Esophagus squamous epithelium (tissue), 5 donors: ENCODE data around the gene BCAR3. TPM values are rescaled to one million over a fixed set of nuclear protein-coding genes. Genes with fewer than 3 reads are reported as not detected.

Source experiments
- DNase-seq: peaks from one replicate; lab custom pipeline; 2025; lab: John Stamatoyannopoulos, UW
- H3K27ac ChIP-seq, 4 donors: fragments of 200-600 bp; sonication (generic); one replicate each; pipeline ENCODE4 v1.5.1; 2016 to 2019; ENCODE audit warnings: mild to moderate bottlenecking in 1 of 4
- H3K27me3 ChIP-seq, 4 donors: fragments of 200-600 bp; sonication (generic); 1 replicate in 3 of 4; 2 replicates in 1 of 4; pipeline versions ENCODE4 v1.5.1 to v1.6.0; 2017 to 2021; ENCODE audit warnings: antibody characterized with exemption in 1 of 4
- H3K36me3 ChIP-seq, 3 donors: fragments of 200-600 bp; sonication (generic); one replicate each; pipeline ENCODE4 v1.5.1; 2016 to 2019
- H3K4me1 ChIP-seq, 3 donors: fragments of 200-600 bp; sonication (generic); one replicate each; pipeline ENCODE4 v1.5.1; 2017 to 2019
- H3K4me3 ChIP-seq, 4 donors: fragments of 200-600 bp; sonication (generic); 1 replicate in 3 of 4; 2 replicates in 1 of 4; pipeline ENCODE4 v1.5.1; 2016 to 2019; ENCODE audit warnings: mild to moderate bottlenecking in 2 of 4, moderate library complexity in 1 of 4
- H3K9me3 ChIP-seq, 3 donors: fragments of 200-600 bp; sonication (generic); one replicate each; pipeline ENCODE4 v1.5.1; 2016 to 2019
- POLR2A ChIP-seq, 4 donors: fragments of 450-650 bp; IDR thresholded peaks; one replicate each; pipeline ENCODE4 v1.6.1; 2017; ENCODE audit warnings: antibody characterized with exemption in 4 of 4, mild to moderate bottlenecking in 4 of 4, moderate library complexity in 3 of 4
- WGBS, 2 donors: methylation state at CpG; one replicate each; pipeline ENCODE4 v1.1.5; 2018; 5-methylcytosine and 5-hydroxymethylcytosine counted together
- intact Hi-C: fragments of 100-400 bp; cut with DNase I; formaldehyde crosslinking; loops from one replicate; pipeline ENCODE4 v1.15.0; 2022
- total RNA-seq, 4 donors: library from RNA; depleted of rRNA; stranded (reverse); fragments of >200 nt; gene quantifications; one replicate each; pipeline ENCODE4 v1.1.0, GENCODE V29; 2016
- TF ChIP-seq, protein P1 (sequence below), 6 experiments: fragments of 450-650 bp in 4 of 6; fragments of 200-600 bp in 2 of 6; sonication (generic) in 2 of 6; IDR thresholded peaks; one replicate each; pipeline ENCODE4 v1.5.1; 2016 to 2019; ENCODE audit warnings: antibody characterized with exemption in 6 of 6, mild to moderate bottlenecking in 4 of 6, moderate library complexity in 4 of 6
- donor health status: DM: yes; HTN: yes; CAD: no.

Gene BCAR3
- total RNA-seq, 4 donors from 2014 or later, result 6.9 to 17.5 (median 9.4) TPM

- no peak overlapping the region for H3K4me3 ChIP-seq
- H3K36me3 ChIP-seq, result no peaks in the 10 kb centered on the region
- H3K9me3 ChIP-seq, result no peaks in the 10 kb centered on the region
- H3K4me1 ChIP-seq, result peaks cover 6 to 29% (median 16%) of the 10 kb centered on the region in 3 donors
- intact Hi-C loops, result no loop called here
- no peak overlapping the region for H3K27ac ChIP-seq
- 91 to 100% methylated on average over 5 of the region's 5 CpGs for WGBS, 2 donors
- H3K27me3 ChIP-seq, result no peaks in the 10 kb centered on the region
- TF ChIP-seq POLR2A (IDR thresholded peaks at IDR 0.05), result no peak
- TF ChIP-seq, protein P1, sequence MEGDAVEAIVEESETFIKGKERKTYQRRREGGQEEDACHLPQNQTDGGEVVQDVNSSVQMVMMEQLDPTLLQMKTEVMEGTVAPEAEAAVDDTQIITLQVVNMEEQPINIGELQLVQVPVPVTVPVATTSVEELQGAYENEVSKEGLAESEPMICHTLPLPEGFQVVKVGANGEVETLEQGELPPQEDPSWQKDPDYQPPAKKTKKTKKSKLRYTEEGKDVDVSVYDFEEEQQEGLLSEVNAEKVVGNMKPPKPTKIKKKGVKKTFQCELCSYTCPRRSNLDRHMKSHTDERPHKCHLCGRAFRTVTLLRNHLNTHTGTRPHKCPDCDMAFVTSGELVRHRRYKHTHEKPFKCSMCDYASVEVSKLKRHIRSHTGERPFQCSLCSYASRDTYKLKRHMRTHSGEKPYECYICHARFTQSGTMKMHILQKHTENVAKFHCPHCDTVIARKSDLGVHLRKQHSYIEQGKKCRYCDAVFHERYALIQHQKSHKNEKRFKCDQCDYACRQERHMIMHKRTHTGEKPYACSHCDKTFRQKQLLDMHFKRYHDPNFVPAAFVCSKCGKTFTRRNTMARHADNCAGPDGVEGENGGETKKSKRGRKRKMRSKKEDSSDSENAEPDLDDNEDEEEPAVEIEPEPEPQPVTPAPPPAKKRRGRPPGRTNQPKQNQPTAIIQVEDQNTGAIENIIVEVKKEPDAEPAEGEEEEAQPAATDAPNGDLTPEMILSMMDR (IDR thresholded peaks at IDR 0.05), result no peak
- DNase-seq, result no peak
Measured at GRCh38 chr1:93723733-93724270, 42.2 kb upstream of the BCAR3 start.

- Histone ChIP-seq H3K36me3 (no peaks in the 10 kb centered on the region), H3K27ac (peak overlapping the region in 1 of 4 donors; percentile 25), H3K27me3 (no peaks in the 10 kb centered on the region), H3K9me3 (no peaks in the 10 kb centered on the region), H3K4me1 (peaks cover 6 to 29% (median 16%) of the 10 kb centered on the region in 3 donors), H3K4me3 (no peak overlapping the region)
- TF ChIP-seq, protein P1 (IDR thresholded peaks at IDR 0.05), result no peak
- TF ChIP-seq POLR2A (IDR thresholded peaks at IDR 0.05), result no peak
- no peak for DNase-seq
- intact Hi-C loops, result no loop called here
- 70 to 78% methylated on average over 5 to 6 of the region's 6 CpGs for WGBS, 2 donors
Measured at GRCh38 chr1:93723110-93723509, 41.5 kb upstream of the BCAR3 start.

DNA sequence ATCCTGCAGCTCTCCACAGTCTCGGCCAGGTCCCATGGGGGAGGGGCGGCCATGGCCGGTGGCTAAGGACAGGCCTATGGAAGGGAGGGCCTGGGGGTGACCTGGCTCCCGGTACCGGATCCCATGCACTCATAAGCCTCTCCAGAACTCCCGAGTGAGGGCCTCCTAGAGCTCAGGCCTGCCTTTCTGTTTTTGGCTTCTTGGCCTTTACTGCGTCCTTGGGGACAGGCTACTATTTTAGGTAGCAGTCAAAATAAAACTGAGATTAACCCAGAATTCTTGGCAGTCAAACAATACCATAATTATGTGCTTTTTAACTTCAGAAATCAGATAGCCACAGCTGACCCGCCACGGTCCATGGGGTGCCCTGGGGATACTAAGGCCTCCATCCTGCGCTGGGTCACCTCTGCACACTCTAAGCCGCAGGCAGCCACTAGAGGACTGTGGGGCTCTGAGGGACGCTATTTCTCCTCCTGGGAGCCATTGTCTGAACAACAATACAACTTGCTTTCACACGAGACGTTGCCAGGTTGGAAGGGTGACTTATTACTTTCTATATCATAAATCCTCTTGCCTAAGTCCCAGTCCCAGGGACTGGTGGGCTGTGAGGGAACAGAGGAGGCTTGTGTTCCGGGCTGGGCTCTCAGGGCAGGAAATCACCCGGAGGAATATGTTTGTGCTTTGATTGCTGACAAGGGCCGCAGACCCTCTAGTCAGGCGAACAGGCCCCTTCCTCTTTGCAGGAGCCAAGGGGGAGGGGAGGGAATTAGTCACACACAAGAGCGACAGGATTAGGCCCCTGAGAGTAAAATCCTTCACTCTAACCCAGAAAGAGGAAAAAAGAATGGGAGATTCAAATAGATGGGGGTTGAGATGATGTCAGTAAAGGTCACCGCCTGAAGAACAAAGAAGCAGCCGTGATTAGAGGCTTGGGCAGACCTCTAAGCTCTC lies 40.7 kb upstream of the BCAR3 start:
- H3K4me3 ChIP-seq, result no peak overlapping the region
- 66 to 75% methylated on average over 10 to 17 of the region's 21 CpGs for WGBS, 2 donors
- H3K27me3 ChIP-seq, result no peaks in the 10 kb centered on the region
- peaks cover 6 to 29% (median 16%) of the 10 kb centered on the region in 3 donors for H3K4me1 ChIP-seq
- H3K27ac ChIP-seq, result peak overlapping the region in 2 of 4 donors; percentile 11 to 25
- TF ChIP-seq POLR2A (IDR thresholded peaks at IDR 0.05), result no peak
- TF ChIP-seq, protein P1 (IDR thresholded peaks at IDR 0.05), result no peak
- peaks cover 0 to 3% (median 0%) of the 10 kb centered on the region in 3 donors for H3K9me3 ChIP-seq
- intact Hi-C loops, result no loop called here
- H3K36me3 ChIP-seq, result no peaks in the 10 kb centered on the region
- no peak for DNase-seq

DNA sequence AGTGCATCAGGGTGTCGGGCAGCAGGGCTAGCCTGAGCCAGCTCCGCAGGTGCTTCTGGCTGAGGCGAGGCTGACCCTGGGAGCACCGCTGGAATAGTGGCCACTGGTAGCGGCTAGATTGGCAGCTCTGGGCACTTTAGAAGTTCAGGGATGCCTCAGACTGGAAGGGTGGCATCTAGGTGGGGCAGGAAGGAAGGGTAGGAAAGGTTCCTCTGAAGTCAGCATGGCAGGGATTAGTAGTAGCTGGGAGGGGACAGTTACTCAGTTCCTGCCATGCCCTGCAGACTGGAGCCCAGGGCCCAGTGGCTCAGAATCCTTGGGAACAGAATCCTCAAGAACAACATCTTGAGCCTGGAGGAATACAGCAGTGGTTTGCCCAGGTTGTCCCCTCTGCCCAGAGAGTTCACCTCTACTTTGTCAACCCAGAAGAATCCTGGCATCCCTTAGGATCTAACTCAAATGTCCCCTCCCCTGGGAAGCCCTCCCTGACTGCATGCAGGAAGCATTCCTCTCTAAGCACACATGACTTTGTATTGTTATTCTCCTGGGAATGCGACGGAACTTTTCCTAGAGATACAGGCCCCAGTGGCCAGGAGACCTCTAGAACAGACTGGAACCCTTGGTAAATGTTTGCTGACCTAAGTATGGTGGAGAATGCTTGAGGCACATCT lies 39.5 kb upstream of the BCAR3 start:
- no peak for TF ChIP-seq POLR2A (IDR thresholded peaks at IDR 0.05)
- TF ChIP-seq, protein P1 (IDR thresholded peaks at IDR 0.05), result no peak
- no peaks in the 10 kb centered on the region for H3K27me3 ChIP-seq
- peaks cover 0 to 13% (median 0%) of the 10 kb centered on the region in 3 donors for H3K9me3 ChIP-seq
- 80 to 82% methylated on average over 3 to 7 of the region's 7 CpGs for WGBS, 2 donors
- intact Hi-C loops, result no loop called here
- peaks cover 6 to 29% (median 16%) of the 10 kb centered on the region in 3 donors for H3K4me1 ChIP-seq
- no peak for DNase-seq
- no peak overlapping the region for H3K27ac ChIP-seq
- H3K36me3 ChIP-seq, result no peaks in the 10 kb centered on the region
- no peak overlapping the region for H3K4me3 ChIP-seq
